ENCODE measurements around the gene NCKAP5. TPM values are rescaled to one million over a fixed set of nuclear protein-coding genes. Genes with fewer than 3 reads are reported as not detected.
"Not testable (repeated sequence)": the region's sequence is repeated elsewhere in the genome, so short reads cannot be mapped to it uniquely, and the experiment has no call there.

NCKAP5 gene
- polyA plus RNA-seq, 3 donors, result not detected

GRCh38 chr2:133521146-133521745 lies 47.0 kb downstream of the NCKAP5 start:
- no peak for DNase-seq
- no peaks in the 10 kb centered on the region for H3K36me3 Mint-ChIP-seq
- Histone ChIP-seq H2AFZ (ENCODE audit: insufficient read depth, low read depth, low read length, poor library complexity, severe bottlenecking) (no peak overlapping the region), H3K4me1 (ENCODE audit: control insufficient read depth in 1 of 2, insufficient read depth in 2 of 2, low read length in 2 of 2) (no peaks in the 10 kb centered on the region), H3K4me3 (replicated peaks in 1 of 3; ENCODE audit: low read depth in 2 of 3, low read length in 3 of 3) (no peak overlapping the region), H3K27ac (ENCODE audit: low read depth in 1 of 2, low read length in 2 of 2) (no peak overlapping the region), H3K27me3 (ENCODE audit: control insufficient read depth in 2 of 2, insufficient read depth in 2 of 2, low read length in 2 of 2) (no peaks in the 10 kb centered on the region), H3K36me3 (replicated peaks in 1 of 2; ENCODE audit: control insufficient read depth in 1 of 2, insufficient read depth in 2 of 2, low read length in 2 of 2) (no peaks in the 10 kb centered on the region), H3K4me2 (replicated peaks; ENCODE audit: extremely low read depth, low read length, poor library complexity, severe bottlenecking) (no peak overlapping the region), H3K9me3 (replicated peaks in 1 of 2; ENCODE audit: control insufficient read depth in 1 of 2, insufficient read depth in 1 of 2, low read length in 2 of 2) (no peaks in the 10 kb centered on the region), H4K20me1 (ENCODE audit: insufficient read depth, low read length) (no peaks in the 10 kb centered on the region), H3K79me2 (ENCODE audit: insufficient read depth, low read length) (no peaks in the 10 kb centered on the region), H3K9ac (ENCODE audit: insufficient read depth, low read length, poor library complexity, severe bottlenecking) (no peak overlapping the region)
- H3K4me1 Mint-ChIP-seq, result no peaks in the 10 kb centered on the region
- no peak for TF ChIP-seq CTCF (IDR thresholded peaks at IDR 0.05)
- no peak overlapping the region for H3K4me3 Mint-ChIP-seq
- H3K9me3 Mint-ChIP-seq, result peaks cover 0 to 3% (median 0%) of the 10 kb centered on the region in 7 donors
- peaks cover 0 to 2% (median 0%) of the 10 kb centered on the region in 3 donors for H3K27me3 Mint-ChIP-seq (ENCODE audit: low read depth in 3 of 3)
- intact Hi-C loops (cut with micrococcal nuclease), result no loop called here
- H3K27ac Mint-ChIP-seq, result no peak overlapping the region
- WGBS (ENCODE audit: insufficient coverage), result 90% methylated on average over 2 of the region's 3 CpGs

DNA sequence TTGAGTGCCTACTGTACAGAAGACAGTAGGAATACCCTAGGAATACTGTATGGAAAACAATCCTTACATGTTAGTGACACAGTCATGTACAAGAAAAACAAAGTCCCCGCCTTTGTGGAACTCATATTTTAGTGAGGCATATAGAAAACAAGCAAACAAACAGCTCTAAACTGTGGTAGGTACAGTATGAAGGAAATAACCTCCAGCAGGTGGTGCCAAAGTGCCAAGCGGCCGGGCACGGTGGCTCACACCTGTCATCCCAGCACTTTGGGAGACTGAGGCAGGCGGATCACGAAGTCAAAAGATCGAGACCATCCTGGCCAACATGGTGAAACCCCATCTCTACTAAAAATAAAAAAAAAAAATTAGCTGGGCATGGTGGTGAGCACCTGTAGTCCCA lies 48.6 kb downstream of the NCKAP5 start:
- H3K4me1 Mint-ChIP-seq; H3K9me3 ChIP-seq (replicated peaks in 1 of 2; ENCODE audit: control insufficient read depth in 1 of 2, insufficient read depth in 1 of 2, low read length in 2 of 2); DNase-seq; H3K4me2 ChIP-seq (replicated peaks; ENCODE audit: extremely low read depth, low read length, poor library complexity, severe bottlenecking); H3K9me3 Mint-ChIP-seq; H3K27me3 ChIP-seq (ENCODE audit: control insufficient read depth in 2 of 2, insufficient read depth in 2 of 2, low read length in 2 of 2); H3K79me2 ChIP-seq (ENCODE audit: insufficient read depth, low read length); H2AFZ ChIP-seq (ENCODE audit: insufficient read depth, low read depth, low read length, poor library complexity, severe bottlenecking); H4K20me1 ChIP-seq (ENCODE audit: insufficient read depth, low read length); H3K36me3 ChIP-seq (replicated peaks in 1 of 2; ENCODE audit: control insufficient read depth in 1 of 2, insufficient read depth in 2 of 2, low read length in 2 of 2); H3K4me3 Mint-ChIP-seq; intact Hi-C loops (cut with micrococcal nuclease); H3K4me3 ChIP-seq (replicated peaks in 1 of 3; ENCODE audit: low read depth in 2 of 3, low read length in 3 of 3); H3K27ac Mint-ChIP-seq; H3K36me3 Mint-ChIP-seq; H3K4me1 ChIP-seq (ENCODE audit: control insufficient read depth in 1 of 2, insufficient read depth in 2 of 2, low read length in 2 of 2); H3K27me3 Mint-ChIP-seq (ENCODE audit: low read depth in 3 of 3); H3K9ac ChIP-seq (ENCODE audit: insufficient read depth, low read length, poor library complexity, severe bottlenecking); H3K27ac ChIP-seq (ENCODE audit: low read depth in 1 of 2, low read length in 2 of 2): not testable (repeated sequence)
- WGBS (ENCODE audit: insufficient coverage), result no CpG with 5 or more reads among the region's 7 CpGs
